ENCODE data around the gene FCHSD1. TPM values are rescaled to one million over a fixed set of nuclear protein-coding genes. Genes with fewer than 3 reads are reported as not detected.

FCHSD1 gene
- total RNA-seq, 1 experiment from 2014 or later, result 37.2 TPM

DNA sequence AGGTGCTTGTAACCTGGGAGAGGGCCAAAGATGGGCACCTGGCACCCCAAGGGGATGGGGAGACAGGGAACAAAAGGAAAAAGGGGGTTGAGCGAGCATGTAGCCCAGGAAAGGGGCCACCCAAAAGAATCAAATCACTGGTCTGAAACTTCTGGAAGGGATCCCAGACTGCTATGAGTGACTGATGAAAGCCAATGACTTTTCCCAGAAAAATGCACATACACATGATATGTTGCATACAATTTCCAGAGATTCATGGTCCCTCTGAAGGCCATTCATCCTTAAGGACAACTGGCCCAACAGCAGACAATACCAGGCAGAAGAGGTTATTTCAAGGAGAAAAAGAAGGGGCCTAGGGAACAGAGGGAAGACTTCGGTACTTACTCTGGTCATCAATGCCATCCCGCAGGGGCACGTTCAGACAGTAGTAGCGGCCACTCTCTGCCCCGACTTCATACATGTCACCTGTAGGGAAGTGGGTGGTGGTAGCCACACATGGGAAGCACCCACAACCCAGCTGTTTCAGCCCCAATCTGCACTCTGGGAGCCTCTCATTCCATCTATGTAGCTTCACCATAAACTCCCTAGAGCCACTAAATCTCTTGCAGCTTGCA lies 22.9 kb downstream of the FCHSD1 start:
- Histone ChIP-seq H2AFZ (ENCODE audit: low read depth, low read length, poor library complexity, severe bottlenecking) (no peak overlapping the region), H3K9me2 (ENCODE audit: insufficient read depth) (no peaks in the 10 kb centered on the region), H3K79me2 (ENCODE audit: insufficient read depth, low read length) (peaks cover 37% of the 10 kb centered on the region), H3K36me3 (ENCODE audit: control insufficient read depth in 1 of 2, insufficient read depth in 2 of 2, low read length in 2 of 2) (peaks cover 54 to 61% of the 10 kb centered on the region in 2 experiments), H3K9ac (ENCODE audit: low read length) (no peak overlapping the region), H3K4me3 (replicated peaks in 1 of 2; ENCODE audit: low read depth in 1 of 2, low read length in 2 of 2) (no peak overlapping the region), H3K9me3 (ENCODE audit: control insufficient read depth in 1 of 2, insufficient read depth in 1 of 2, low read depth in 1 of 2, low read length in 2 of 2) (no peaks in the 10 kb centered on the region), H3K27ac (ENCODE audit: low read depth, low read length) (no peak overlapping the region), H3K27me3 (ENCODE audit: insufficient read depth, low read length) (no peaks in the 10 kb centered on the region), H4K20me1 (ENCODE audit: insufficient read depth) (no peaks in the 10 kb centered on the region), H3K4me2 (ENCODE audit: low read length) (no peak overlapping the region), H3K4me1 (ENCODE audit: control insufficient read depth in 1 of 2, insufficient read depth in 2 of 2, low read length in 2 of 2) (no peaks in the 10 kb centered on the region)
- intact Hi-C loops (cut with micrococcal nuclease), result no loop called here
- ATAC-seq (no peak), DNase-seq (ENCODE audit: low read depth, low spot score) (no peak)
- ChIA-PET CTCF (interaction anchor here (4.2 kb wide), 1 partner anchor 9 kb away, joined by 22 read pairs; the partner anchor contains the start of gene DIAPH1), RAD21 (ENCODE audit: low non-redundant PET in 1 of 2, low total read pairs in 2 of 2, uncharacterized antibody in 2 of 2, unreplicated experiment in 2 of 2) (no interaction called here), POLR2A (no interaction called here)
- no peak for TF ChIP-seq CTCF (IDR thresholded peaks at IDR 0.05 in 2 of 3, conservative IDR thresholded peaks at IDR 0.05 in 1 of 3; ENCODE audit: borderline replicate concordance in 1 of 3, insufficient read depth in 1 of 3, low read depth in 2 of 3, low read length in 2 of 3)
- TF ChIP-seq SIN3A (IDR thresholded peaks at IDR 0.05; ENCODE audit: low read depth), result no peak
- TF ChIP-seq EGR1 (IDR thresholded peaks at IDR 0.05; ENCODE audit: low read depth), result no peak
- no peak for TF ChIP-seq YY1 (IDR thresholded peaks at IDR 0.05; ENCODE audit: extremely low read depth, insufficient replicate concordance, low read depth, low read length)
- TF ChIP-seq POLR2A (IDR thresholded peaks at IDR 0.05; ENCODE audit: borderline replicate concordance, extremely low read depth, insufficient read depth, insufficient read length), result no peak
- TF ChIP-seq CBX3 (IDR thresholded peaks at IDR 0.05; ENCODE audit: low read depth), result no peak
- TF ChIP-seq JUND (IDR thresholded peaks at IDR 0.05), result no peak
- TF ChIP-seq, protein P1, sequence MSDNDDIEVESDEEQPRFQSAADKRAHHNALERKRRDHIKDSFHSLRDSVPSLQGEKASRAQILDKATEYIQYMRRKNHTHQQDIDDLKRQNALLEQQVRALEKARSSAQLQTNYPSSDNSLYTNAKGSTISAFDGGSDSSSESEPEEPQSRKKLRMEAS (IDR thresholded peaks at IDR 0.05), result no peak
- TF ChIP-seq, protein P2, sequence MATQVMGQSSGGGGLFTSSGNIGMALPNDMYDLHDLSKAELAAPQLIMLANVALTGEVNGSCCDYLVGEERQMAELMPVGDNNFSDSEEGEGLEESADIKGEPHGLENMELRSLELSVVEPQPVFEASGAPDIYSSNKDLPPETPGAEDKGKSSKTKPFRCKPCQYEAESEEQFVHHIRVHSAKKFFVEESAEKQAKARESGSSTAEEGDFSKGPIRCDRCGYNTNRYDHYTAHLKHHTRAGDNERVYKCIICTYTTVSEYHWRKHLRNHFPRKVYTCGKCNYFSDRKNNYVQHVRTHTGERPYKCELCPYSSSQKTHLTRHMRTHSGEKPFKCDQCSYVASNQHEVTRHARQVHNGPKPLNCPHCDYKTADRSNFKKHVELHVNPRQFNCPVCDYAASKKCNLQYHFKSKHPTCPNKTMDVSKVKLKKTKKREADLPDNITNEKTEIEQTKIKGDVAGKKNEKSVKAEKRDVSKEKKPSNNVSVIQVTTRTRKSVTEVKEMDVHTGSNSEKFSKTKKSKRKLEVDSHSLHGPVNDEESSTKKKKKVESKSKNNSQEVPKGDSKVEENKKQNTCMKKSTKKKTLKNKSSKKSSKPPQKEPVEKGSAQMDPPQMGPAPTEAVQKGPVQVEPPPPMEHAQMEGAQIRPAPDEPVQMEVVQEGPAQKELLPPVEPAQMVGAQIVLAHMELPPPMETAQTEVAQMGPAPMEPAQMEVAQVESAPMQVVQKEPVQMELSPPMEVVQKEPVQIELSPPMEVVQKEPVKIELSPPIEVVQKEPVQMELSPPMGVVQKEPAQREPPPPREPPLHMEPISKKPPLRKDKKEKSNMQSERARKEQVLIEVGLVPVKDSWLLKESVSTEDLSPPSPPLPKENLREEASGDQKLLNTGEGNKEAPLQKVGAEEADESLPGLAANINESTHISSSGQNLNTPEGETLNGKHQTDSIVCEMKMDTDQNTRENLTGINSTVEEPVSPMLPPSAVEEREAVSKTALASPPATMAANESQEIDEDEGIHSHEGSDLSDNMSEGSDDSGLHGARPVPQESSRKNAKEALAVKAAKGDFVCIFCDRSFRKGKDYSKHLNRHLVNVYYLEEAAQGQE (IDR thresholded peaks at IDR 0.05; ENCODE audit: low read depth), result no peak
- TF ChIP-seq CEBPB (IDR thresholded peaks at IDR 0.05; ENCODE audit: low read depth), result no peak
- no peak for TF ChIP-seq POLR2AphosphoS5 (IDR thresholded peaks at IDR 0.05; ENCODE audit: low read depth, low read length)
- no peak for TF ChIP-seq ZFX (IDR thresholded peaks at IDR 0.05)
- TF ChIP-seq SP1 (IDR thresholded peaks at IDR 0.05; ENCODE audit: low read depth), result no peak
- no peak for TF ChIP-seq SRF (IDR thresholded peaks at IDR 0.05; ENCODE audit: low read depth)
- no peak for TF ChIP-seq EZH2phosphoT487 (IDR thresholded peaks at IDR 0.05; ENCODE audit: borderline replicate concordance)
- BruUV-seq (replicated peaks), result no TSS peak
